ENCODE results near the gene OR5K4. TPM values are rescaled to one million over a fixed set of nuclear protein-coding genes. Genes with fewer than 3 reads are reported as not detected.

The OR5K4 gene
- total and polyA plus RNA-seq, 2 of the 8 experiments (the other 6 are each of a cell fraction or from before 2014, with no cell fraction given) = not detected

DNA sequence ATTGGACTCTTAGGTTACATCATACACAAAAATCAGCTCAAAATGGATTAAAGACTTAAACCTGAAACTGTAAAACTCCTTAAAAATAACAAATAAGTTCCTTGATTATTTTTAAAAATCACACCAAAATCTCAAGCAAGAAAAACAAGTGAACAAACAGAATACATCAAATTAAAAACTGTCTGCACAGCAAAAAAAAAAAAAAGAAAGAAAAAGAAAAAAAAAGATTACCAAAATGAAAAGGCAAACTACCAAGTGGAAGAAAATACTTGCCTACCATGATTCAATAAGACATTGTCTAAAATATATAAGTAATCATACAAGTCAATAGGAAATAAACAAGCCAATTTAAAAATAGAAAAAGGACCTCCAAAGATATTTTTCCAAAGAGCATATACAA, 17.5 kb downstream of the OR5K4 start (continued):
- TF ChIP-seq, protein P1, sequence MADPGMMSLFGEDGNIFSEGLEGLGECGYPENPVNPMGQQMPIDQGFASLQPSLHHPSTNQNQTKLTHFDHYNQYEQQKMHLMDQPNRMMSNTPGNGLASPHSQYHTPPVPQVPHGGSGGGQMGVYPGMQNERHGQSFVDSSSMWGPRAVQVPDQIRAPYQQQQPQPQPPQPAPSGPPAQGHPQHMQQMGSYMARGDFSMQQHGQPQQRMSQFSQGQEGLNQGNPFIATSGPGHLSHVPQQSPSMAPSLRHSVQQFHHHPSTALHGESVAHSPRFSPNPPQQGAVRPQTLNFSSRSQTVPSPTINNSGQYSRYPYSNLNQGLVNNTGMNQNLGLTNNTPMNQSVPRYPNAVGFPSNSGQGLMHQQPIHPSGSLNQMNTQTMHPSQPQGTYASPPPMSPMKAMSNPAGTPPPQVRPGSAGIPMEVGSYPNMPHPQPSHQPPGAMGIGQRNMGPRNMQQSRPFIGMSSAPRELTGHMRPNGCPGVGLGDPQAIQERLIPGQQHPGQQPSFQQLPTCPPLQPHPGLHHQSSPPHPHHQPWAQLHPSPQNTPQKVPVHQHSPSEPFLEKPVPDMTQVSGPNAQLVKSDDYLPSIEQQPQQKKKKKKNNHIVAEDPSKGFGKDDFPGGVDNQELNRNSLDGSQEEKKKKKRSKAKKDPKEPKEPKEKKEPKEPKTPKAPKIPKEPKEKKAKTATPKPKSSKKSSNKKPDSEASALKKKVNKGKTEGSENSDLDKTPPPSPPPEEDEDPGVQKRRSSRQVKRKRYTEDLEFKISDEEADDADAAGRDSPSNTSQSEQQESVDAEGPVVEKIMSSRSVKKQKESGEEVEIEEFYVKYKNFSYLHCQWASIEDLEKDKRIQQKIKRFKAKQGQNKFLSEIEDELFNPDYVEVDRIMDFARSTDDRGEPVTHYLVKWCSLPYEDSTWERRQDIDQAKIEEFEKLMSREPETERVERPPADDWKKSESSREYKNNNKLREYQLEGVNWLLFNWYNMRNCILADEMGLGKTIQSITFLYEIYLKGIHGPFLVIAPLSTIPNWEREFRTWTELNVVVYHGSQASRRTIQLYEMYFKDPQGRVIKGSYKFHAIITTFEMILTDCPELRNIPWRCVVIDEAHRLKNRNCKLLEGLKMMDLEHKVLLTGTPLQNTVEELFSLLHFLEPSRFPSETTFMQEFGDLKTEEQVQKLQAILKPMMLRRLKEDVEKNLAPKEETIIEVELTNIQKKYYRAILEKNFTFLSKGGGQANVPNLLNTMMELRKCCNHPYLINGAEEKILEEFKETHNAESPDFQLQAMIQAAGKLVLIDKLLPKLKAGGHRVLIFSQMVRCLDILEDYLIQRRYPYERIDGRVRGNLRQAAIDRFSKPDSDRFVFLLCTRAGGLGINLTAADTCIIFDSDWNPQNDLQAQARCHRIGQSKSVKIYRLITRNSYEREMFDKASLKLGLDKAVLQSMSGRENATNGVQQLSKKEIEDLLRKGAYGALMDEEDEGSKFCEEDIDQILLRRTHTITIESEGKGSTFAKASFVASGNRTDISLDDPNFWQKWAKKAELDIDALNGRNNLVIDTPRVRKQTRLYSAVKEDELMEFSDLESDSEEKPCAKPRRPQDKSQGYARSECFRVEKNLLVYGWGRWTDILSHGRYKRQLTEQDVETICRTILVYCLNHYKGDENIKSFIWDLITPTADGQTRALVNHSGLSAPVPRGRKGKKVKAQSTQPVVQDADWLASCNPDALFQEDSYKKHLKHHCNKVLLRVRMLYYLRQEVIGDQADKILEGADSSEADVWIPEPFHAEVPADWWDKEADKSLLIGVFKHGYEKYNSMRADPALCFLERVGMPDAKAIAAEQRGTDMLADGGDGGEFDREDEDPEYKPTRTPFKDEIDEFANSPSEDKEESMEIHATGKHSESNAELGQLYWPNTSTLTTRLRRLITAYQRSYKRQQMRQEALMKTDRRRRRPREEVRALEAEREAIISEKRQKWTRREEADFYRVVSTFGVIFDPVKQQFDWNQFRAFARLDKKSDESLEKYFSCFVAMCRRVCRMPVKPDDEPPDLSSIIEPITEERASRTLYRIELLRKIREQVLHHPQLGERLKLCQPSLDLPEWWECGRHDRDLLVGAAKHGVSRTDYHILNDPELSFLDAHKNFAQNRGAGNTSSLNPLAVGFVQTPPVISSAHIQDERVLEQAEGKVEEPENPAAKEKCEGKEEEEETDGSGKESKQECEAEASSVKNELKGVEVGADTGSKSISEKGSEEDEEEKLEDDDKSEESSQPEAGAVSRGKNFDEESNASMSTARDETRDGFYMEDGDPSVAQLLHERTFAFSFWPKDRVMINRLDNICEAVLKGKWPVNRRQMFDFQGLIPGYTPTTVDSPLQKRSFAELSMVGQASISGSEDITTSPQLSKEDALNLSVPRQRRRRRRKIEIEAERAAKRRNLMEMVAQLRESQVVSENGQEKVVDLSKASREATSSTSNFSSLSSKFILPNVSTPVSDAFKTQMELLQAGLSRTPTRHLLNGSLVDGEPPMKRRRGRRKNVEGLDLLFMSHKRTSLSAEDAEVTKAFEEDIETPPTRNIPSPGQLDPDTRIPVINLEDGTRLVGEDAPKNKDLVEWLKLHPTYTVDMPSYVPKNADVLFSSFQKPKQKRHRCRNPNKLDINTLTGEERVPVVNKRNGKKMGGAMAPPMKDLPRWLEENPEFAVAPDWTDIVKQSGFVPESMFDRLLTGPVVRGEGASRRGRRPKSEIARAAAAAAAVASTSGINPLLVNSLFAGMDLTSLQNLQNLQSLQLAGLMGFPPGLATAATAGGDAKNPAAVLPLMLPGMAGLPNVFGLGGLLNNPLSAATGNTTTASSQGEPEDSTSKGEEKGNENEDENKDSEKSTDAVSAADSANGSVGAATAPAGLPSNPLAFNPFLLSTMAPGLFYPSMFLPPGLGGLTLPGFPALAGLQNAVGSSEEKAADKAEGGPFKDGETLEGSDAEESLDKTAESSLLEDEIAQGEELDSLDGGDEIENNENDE (IDR thresholded peaks at IDR 0.05; ENCODE audit: insufficient replicate concordance, low read length) = no peak
- TF ChIP-seq NRF1 (IDR thresholded peaks at IDR 0.05; ENCODE audit: low read depth, low read length) = no peak
- TF ChIP-seq RAD21 (IDR thresholded peaks at IDR 0.05 in 1 of 2, conservative IDR thresholded peaks at IDR 0.05 in 1 of 2; ENCODE audit: low read depth in 2 of 2, low read length in 2 of 2) = no peak
- TF ChIP-seq EZH2 (IDR thresholded peaks at IDR 0.05; ENCODE audit: low read depth, low read length, severe bottlenecking) = no peak
- no peak for TF ChIP-seq RBBP5 (IDR thresholded peaks at IDR 0.05; ENCODE audit: borderline replicate concordance, low read depth, low read length)
- TF ChIP-seq SUZ12 (IDR thresholded peaks at IDR 0.05; ENCODE audit: low read length) = no peak
- no peak for TF ChIP-seq CTBP2 (IDR thresholded peaks at IDR 0.05; ENCODE audit: borderline replicate concordance, insufficient read depth, insufficient read length, low read length)

Measured in H1 (cell line).